ENCODE data around the gene BCAS3.

DNA sequence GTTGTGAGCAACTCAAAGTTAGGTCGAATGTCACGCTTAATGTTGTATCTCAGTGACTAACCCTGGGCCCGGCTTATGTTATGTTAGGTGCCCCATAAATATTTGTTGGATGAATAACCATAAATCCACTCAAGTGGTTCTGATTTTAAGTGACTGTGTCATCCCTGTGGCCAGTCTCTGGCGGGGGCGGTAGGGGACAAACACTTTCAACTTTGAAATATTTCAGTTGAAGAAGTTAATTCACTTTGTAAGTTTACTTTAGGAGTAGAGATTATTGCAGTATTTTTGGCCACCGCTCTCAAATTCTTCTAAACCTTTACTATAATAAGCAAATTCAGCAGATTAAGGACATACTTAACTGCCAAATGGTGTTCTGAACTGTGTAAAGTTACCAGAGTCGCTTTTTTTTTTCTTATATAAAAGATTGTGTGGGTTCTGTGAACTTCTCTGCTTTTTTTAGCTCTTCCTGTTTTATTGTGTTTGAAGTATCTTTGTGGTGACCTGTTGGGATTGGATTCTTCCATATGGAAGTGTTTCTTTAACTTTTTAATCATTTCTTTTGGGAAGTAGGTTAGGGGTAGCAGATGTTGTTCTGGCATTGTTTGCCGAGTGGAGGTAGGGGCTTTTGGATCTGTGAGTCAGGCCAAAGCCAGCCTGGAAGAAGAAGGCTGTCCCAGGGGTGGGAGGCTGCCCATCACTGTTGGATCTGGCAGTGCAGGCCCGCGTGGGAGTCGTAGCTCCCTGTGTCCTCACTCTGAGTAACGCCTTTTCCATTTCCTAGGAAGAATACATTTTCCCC, 660.5 kb downstream of the BCAS3 start:
- TF ChIP-seq POLR2A (IDR thresholded peaks at IDR 0.05) (no peak), EP300 (IDR thresholded peaks at IDR 0.05) (no peak)
- TF ChIP-seq, protein P1, sequence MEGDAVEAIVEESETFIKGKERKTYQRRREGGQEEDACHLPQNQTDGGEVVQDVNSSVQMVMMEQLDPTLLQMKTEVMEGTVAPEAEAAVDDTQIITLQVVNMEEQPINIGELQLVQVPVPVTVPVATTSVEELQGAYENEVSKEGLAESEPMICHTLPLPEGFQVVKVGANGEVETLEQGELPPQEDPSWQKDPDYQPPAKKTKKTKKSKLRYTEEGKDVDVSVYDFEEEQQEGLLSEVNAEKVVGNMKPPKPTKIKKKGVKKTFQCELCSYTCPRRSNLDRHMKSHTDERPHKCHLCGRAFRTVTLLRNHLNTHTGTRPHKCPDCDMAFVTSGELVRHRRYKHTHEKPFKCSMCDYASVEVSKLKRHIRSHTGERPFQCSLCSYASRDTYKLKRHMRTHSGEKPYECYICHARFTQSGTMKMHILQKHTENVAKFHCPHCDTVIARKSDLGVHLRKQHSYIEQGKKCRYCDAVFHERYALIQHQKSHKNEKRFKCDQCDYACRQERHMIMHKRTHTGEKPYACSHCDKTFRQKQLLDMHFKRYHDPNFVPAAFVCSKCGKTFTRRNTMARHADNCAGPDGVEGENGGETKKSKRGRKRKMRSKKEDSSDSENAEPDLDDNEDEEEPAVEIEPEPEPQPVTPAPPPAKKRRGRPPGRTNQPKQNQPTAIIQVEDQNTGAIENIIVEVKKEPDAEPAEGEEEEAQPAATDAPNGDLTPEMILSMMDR (IDR thresholded peaks at IDR 0.05) = no peak
